HG03095 (cell line): ENCODE results near the gene TEKT3.

Experiments
- ATAC-seq: cut with Tn5 transposase; IDR thresholded peaks from one replicate; pipeline ENCODE4 v1.9.1; 2021; ENCODE audit warnings: moderate library complexity; ENCODE audit not compliant: unreplicated experiment

The TEKT3 gene

GRCh38 chr17:15298176-15298575, 43.2 kb downstream of the TEKT3 start:
- ATAC-seq, result no peak

GRCh38 chr17:15293558-15293957, 47.8 kb downstream of the TEKT3 start:
- ATAC-seq, result no peak

GRCh38 chr17:15291674-15292361, 49.6 kb downstream of the TEKT3 start:
- no peak for ATAC-seq

- ATAC-seq, result no peak
Measured at GRCh38 chr17:15290605-15291004, 50.8 kb downstream of the TEKT3 start.

- ATAC-seq, result no peak
Measured at GRCh38 chr17:15289285-15290183, 51.9 kb downstream of the TEKT3 start.

- no peak for ATAC-seq
Measured at GRCh38 chr17:15288859-15289258, 52.5 kb downstream of the TEKT3 start.

GRCh38 chr17:15287538-15288267, 53.7 kb downstream of the TEKT3 start:
- ATAC-seq, result no peak

- no peak for ATAC-seq
Measured at GRCh38 chr17:15285466-15285865, 55.9 kb downstream of the TEKT3 start.

- no peak for ATAC-seq
Measured at GRCh38 chr17:15284537-15284936, 56.9 kb downstream of the TEKT3 start.

GRCh38 chr17:15284107-15284506, 57.3 kb downstream of the TEKT3 start:
- no peak for ATAC-seq

- ATAC-seq, result no peak
Measured at GRCh38 chr17:15281909-15282308, 59.5 kb downstream of the TEKT3 start.

- no peak for ATAC-seq
Measured at GRCh38 chr17:15278924-15279477, 62.4 kb downstream of the TEKT3 start.

- ATAC-seq, result no peak
Measured at GRCh38 chr17:15278380-15278779, 63.0 kb downstream of the TEKT3 start.

- no peak for ATAC-seq
Measured at GRCh38 chr17:15274017-15274416, 67.4 kb downstream of the TEKT3 start.

- no peak for ATAC-seq
Measured at GRCh38 chr17:15273141-15273793, 68.1 kb downstream of the TEKT3 start.

GRCh38 chr17:15271741-15272140, 69.7 kb downstream of the TEKT3 start:
- ATAC-seq, result no peak

- no peak for ATAC-seq
Measured at GRCh38 chr17:15270628-15271381, 70.6 kb downstream of the TEKT3 start.

GRCh38 chr17:15269780-15270089, 71.7 kb downstream of the TEKT3 start:
- no peak for ATAC-seq

GRCh38 chr17:15269087-15269779, 72.2 kb downstream of the TEKT3 start:
- ATAC-seq, result no peak

- ATAC-seq, result no peak
Measured at GRCh38 chr17:15268461-15268860, 72.9 kb downstream of the TEKT3 start.
